DMS79 (cell line): ENCODE data around the gene ANKRD11.
"Not testable (repeated sequence)": the region's sequence is repeated elsewhere in the genome, so short reads cannot be mapped to it uniquely, and the experiment has no call there.

Source experiments
- DNase-seq: peaks from one replicate; lab custom pipeline; 2025; lab: John Stamatoyannopoulos, UW

ANKRD11 gene

DNA sequence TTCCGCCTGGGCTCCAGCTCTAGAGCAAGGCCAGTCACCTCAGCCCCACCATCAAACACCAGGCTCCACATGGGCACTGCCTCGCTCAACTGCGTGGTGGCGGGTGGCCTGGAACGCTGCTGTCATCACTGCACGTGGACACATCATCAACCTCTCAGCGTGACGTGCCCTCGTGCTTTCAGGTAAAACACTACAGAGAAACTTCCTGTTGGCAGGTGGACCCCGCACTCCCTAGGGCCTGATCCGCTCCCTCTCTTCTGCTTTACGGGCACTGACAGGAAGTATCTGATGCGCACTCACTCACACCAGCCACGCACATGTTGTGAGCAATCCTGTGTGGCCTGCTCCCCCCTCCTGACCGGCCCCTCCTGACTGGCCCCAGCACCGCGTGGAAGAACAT, 87.4 kb downstream of the ANKRD11 start:
- DNase-seq: no peak

DNA sequence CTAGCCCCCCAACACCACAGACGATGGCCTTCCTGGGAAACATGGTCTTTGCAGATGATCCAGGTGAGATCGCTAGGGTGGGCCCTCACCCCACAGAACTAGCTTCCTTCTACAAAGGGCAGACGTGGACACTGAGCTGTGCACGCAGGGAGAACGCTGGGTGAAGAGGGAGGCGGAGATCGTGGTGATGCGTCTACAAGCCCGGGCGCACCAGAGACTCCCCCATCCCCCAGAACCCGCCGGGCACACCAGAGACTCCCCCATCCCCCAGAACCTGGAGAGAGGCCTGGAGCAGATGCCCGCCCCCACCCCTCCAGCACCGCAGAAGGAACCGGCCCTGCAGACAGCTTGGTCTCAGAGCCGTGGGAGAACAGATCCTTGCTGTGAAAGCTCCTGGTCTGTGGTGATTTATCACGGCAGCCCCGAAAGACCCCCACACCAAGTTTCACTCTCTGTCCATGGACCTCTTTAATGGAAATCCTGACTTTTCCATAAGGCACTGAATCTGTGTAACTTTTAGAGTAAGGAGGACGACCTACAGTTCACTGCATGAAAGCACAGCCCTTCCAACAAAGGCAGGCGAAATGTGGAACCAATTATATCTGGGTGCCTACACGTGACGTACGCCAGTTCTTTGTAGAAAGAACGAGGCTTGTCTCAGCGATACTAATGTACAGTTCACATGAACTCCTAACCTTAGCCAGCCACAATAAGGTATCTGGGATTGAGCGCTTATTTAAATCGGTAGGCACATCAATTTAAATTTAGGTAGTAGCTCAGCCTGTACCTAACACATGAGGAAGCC, 88.5 kb downstream of the ANKRD11 start:
- no peak for DNase-seq

DNA sequence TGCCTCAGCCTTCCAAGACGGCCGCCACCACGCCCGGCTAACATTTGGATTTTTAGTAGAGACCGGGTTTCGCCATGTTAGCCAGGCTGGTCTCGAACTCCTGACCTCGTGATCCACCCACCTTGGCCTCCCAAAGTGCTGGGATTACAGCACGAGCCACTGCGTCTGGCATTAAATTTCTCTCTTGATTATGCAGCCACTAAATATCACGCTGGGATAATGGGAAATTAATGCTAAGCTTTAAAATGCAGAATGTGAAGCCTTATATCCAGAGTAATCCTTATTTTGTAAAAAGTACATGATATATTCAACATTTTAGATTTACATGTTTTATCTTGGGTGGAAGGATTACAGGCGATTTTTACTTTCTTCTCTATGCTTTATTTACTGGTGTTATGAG, 89.2 kb downstream of the ANKRD11 start:
- no peak for DNase-seq

DNA sequence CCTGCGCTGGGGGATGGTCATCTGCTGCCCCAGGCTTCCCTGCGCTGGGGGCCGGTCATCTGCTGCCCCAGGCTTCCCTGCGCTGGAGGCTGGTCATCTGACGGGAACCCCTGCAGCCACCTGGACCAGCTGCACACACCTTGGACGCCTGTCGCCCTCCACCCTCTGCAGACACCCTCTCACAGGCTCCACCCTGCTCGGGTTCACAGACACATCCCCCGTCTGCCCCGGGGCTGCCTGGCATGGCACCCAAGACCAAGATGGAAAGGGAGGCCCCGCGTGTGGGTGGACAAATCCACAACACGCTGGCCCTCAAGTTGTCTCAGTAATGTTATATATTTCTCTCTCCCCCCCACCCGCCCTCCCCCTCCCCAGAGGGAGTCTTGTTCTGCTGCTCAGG, 89.6 kb downstream of the ANKRD11 start:
- no peak for DNase-seq

DNA sequence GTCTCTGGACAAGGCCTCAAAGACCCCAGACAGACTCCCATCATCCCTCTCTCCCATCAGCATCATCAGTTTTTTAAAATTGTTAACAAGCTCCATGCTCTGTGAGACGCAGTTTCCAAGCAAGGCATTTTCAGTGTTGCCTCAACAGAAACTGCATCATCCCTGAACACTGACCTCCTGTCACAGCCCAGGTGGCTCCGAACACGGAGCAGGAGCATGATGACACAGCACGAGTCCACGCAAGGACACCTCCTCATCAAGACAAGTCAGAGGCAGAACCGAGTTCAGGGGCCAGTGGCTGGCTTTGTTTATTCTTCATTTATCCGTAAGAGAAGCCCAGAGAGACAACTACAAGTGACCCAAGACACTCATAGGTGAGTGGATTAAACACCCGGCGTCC, 91.4 kb downstream of the ANKRD11 start:
- DNase-seq: no peak

DNA sequence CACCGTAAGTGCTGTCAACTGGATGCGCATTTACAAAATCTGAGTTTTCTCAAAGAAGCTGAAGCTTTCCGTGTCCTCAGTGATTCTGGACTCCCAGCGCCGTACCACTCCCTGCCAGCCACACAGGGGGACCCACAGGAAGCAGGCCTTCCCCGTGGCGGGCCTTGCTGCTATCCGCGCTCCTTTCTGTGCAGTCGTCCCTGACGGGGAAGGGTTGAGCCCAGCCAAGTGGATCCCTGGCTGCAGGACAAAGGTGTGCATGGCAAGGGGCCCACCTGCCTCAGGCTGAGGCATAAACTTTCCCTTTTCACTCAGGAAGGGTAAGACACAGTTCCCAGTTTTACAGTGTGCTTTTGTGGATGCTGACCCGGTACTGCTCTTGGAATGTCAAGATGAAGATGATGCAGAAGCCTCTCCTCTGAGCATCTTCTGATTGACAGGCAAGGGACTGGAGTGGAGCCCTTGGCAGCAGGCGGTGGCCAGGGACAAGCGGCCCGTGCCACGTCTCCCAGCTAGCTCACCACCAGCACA, 93.0 kb downstream of the ANKRD11 start:
- no peak for DNase-seq

DNA sequence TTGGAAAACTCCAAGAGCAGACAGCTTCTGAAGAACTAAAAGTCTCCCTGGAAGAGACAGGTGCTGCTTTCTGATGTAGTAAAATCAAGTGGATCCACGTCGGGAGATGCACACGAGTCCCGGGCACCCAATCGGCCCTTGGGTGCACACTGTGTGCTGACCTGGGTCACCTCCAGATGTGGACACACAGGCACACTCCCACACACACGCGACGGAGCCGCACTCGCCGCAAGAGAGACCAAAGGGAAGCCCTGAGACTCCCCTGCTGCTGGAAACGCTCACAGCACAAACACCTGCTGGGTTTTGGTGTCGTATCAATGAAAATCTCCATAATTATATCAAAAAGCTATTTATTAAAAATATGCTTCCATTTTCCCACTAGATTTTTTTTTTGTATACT, 94.2 kb downstream of the ANKRD11 start:
- DNase-seq: no peak

DNA sequence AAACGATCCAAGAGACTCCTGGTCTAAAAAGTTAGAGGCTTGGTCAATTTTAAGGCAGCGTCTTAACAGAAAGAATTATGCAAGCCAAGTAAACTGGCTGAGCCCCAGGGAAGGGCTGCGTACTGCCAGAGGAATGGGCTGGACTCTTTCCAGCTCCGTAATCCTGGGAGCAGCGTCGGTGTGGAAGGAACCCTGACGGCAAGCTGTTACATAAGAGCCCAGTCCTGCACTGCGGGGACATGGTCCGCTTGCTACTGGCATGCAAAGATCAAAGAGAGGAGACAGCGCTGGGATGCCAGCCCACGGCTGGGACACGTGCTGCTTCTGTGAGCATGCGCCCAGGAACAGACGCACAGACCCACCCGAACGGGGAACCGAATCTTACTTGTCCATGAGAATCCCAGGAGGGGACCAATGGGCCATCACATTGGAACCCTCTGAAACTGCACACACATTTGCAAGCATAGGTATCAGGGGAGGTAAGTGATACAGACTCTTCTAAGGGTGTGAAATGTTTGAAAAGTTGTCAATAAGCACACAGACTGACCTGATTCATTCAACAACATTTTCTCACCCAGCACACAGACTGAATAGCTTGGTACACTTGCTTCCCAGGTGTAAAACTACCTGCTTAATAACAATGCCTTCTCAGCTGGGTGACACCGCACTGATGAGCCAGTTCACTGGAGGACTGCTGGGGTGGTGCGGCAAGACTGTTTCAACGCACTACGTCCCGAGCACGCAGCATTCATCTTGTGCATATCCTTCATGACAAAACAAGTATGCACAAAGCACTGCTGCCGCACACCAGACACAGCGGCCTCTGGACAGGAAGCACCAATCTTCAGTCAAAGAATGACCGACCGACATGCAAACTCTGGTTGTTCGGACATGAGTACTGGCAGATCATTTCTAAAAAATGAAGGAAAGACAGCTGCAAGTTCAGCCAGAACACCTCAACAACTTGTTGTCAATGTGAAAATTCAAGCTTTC, 94.9 kb downstream of the ANKRD11 start:
- DNase-seq: peak; percentile 52

DNA sequence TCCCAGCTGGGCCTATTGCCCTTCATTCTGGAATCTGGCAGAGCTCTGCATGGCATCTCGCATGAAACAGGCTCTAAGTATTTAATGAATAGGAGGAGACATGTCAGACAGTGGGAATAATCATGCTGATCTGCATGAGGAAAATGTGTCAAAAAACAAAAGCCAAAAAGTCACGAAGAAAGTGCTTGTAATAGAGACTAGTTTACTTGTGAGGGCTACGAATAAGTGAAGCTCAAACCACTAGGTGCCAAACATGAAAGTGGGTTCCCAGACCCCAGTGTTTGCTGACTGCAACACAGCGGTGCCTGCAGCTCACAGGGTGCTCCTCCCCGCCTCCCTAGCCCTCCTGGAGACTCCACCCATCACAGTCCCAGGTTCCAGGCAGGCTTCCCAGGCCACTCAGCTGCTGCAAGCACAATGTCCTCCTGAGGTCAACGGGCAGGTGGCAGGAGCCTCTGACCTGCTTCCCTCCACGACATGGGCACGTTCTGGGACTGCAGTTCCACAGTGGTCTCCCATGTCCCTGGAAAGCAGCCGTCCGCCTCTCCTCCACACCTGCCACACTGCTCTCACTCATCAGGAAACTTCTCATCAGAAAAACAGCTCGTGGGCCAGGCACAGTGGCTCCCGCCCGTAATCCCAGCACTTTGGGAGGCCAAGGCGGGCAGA, 96.5 kb downstream of the ANKRD11 start:
- no peak for DNase-seq

DNA sequence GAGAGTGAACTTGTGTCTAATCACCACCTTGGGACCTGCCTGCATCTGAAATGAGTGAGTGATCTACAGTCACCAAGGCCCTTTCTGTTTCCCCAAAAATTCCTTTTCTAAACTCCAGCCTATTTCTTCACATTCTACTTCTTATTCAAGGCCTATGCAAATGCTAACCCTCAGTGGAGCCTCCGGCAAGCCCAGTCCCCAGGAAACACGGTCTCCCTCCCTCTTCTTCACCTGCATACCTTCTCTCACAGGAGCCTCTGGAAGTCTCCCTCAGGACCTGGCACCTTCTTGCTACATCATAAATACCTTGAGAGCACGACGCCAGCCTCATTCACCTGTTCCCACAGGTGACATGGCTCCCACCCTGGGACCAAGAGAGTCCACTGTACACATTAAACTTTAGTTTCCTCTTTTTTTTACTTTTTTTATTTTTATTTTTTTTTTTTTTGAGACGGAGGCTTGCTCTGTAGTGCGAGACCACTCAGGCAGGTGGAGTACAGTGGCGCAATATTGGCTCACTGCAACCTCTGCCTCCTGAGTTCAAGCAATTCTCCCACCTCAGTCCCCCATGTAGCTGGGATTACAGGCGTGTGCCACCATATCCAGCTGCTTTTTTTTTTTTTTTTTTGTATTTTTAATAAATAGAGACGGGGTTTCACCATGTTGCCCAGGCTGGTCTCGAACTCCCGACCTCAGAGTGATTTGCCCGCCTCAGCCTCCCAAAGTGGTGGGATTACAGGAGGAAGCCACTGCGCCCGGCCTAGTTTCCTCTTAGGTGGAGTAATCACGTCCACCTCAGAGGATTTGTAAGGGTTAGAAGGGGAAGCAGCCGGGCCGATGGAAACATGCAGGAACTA, 97.3 kb downstream of the ANKRD11 start:
- DNase-seq: no peak

DNA sequence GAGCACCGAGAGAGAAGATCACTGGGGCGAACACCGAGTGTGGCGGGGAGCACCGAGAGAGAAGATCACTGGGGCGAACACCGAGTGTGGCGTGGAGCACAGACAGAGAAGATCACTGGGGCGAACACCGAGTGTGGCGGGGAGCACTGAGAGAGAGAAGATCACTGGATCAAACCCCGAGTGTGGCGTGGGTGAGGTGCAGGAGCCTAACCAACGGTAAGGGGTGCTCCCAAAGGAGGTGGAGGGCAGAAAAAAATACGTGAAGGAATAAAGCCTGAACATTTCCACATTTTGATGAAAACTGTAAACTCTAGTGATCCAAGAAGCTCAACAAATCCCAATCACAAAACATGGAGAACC, 100.2 kb downstream of the ANKRD11 start:
- not testable (repeated sequence) for DNase-seq

DNA sequence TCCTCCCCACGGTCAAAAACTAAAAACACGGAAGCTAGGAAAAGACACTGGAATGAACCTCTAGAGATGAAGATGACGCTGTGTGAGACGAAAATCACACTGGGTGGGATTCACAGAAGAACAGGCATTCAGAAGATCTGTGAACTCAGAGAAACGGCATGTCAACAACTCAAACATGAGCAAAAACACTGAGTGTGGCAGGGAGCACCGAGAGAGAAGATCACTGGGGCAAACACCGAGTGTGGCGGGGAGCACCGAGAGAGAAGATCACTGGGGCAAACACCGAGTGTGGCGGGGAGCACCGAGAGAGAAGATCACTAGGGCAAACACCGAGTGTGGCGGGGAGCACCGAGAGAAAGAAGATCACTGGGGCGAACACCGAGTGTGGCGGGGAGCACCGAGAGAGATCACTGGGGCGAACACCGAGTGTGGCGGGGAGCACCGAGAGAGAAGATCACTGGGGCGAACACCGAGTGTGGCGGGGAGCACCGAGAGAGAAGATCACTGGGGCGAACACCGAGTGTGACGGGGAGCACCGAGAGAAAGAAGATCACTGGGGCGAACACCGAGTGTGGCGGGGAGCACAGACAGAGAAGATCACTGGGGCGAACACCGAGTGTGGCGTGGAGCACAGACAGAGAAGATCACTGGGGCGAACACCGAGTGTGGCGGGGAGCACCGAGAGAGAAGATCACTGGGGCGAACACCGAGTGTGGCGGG, 100.7 kb downstream of the ANKRD11 start:
- not testable (repeated sequence) for DNase-seq

DNA sequence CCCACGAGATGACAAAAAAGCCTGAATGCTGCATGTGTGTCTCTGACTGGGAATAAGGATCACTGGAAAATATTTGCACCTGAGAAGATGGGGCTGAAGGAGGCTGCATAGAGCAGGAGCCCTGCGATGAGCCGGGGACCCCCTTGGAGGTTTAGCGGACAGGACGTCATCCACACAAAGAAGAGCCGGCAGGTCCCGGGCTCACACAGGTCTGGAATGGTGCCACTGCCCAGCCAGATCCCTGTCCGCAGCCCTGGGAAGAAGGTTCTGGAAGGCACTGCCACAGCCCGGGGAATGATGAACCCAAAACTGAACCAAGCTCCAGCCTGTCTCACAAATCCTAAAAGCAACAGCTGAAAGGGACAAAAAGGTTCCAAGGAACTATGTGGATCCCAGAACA, 101.8 kb downstream of the ANKRD11 start:
- no peak for DNase-seq

DNA sequence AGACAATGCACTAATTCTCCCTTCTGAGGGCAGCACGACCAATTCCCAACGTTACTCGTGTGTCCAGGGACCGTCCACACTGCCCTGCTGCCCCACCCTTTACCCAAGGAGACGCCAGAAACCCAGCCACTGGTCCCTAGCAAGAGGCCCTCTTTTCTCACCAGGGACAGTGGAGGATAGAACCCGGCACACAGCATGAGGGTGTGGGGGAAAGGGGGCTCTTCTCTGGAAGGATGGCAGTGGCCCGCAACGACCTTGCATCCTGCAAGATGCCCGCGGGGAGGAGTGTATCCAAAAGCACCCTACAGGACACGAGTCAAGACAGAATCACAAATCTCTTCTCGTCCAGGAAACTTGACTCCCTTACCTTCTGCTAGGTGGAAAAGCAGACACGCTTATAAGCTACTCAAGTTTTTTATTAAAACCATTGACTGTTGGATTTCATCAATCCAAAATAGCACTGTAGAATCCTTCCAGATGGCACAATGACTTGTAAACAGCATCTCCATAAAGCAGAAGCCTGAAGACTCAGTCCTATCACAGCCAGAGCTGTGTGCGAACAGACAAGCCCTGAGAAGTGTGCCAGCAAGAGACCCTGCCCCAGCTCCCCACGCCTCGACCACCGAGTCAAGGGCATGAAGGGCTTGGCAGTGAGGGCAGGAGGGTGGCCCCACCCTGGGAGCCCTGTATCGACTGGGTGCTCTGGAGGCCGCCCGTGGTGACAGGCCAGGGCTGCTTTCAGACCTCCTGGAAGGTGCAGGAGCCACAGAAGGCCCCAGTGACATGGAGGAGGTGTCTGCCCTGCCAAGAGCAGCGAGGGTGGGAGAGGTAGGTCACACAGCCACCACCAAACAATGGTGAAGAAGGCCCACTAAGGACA, 103.8 kb downstream of the ANKRD11 start:
- DNase-seq: no peak

DNA sequence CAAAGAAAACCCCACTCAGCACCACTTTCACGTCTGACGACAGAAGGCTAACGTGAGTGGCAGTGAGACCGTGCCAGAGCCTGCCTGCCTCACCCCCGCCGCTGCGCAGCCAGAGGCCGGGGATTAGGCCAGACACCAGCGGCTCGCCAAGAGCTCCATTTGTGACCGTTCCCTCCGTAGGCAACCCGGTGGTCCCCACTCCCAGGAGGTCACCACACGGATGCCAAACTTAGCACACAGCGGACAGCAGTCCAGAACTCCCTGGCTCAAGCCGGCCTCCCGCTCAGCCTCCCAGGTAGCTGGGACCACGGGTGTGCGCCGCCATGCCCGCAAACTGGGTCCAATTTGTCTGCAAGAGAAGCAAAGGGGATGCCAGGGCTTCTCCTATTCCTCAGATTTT, 104.6 kb downstream of the ANKRD11 start:
- no peak for DNase-seq

DNA sequence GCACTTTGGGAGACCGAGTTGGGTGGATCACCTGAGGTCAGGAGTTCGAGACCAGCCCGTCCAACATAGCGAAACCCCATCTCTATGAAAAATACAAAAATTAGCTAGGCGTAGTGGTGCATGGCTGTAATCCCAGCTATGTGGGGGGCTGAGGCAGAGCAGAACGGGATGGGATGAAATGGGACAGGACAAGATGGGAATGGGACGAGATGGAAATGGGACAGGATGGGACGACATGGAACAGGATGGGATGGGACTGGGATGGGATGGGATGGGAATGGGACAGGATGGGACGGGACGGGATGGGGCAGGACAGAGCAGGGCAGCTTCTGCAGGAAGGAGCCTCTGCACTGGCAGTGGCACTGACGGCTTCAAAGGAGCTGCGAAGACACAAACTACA, 106.1 kb downstream of the ANKRD11 start:
- no peak for DNase-seq

DNA sequence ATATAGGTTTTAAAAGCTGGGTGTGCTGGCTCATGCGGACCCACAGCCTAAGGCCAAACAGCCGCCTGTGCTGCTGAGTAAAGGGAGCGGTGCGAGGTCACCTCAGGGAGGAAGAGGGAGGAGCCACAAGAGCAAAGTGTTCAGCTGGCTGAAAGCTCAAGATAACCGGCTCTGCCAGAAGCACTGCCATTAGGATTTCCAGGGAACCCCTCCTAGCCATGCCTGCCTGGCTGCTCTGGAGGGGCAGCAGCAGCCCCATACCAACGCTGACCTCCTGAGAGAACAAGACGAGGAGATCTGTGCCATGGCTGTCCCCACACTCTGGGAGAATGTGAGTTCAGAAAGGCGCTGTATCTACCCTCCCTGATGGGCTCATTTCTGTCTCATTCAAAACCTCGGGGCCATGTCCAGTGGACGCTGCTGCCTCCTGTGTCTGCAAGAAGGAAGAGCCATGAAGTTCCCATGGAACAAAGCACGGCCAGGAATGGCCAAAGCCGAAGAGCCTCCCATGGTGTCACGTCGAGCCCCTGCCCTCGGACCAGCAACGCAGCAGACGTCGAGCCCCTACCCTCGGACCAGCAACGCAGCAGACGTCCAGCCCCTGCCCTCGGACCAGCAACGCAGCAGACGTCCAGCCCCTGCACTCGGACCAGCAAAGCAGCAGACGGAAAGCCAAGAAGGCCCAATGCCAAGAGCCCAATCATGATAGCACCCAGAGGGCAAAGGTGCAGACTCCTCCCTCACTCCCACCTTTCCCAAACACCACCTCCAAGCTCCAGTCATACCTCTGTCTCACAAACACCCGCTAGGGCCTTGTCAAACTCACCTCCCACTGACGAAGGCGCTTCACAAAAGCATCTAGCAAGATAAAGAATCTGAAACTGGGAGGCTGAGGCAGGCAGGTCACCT, 107.0 kb downstream of the ANKRD11 start:
- DNase-seq: no peak

DNA sequence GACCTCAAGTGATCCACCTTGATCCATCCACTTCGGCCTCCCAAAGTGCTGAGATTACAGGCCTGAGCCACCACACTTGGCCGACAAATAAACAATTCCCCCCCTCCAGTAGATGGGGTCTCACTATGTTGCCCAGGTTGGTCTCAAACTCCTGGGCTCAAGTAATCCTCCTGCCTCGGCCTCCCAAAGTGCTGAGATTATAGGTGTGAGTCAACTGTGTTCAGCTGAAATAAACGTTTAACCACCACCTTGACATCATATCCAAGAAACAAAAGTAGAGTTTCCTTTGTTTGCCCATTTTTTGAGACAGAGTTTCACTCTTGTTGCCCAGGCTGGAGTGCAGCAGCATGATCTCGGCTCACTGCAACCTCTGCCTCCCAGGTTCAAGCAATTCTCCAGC, 107.8 kb downstream of the ANKRD11 start:
- DNase-seq: not testable (repeated sequence)

DNA sequence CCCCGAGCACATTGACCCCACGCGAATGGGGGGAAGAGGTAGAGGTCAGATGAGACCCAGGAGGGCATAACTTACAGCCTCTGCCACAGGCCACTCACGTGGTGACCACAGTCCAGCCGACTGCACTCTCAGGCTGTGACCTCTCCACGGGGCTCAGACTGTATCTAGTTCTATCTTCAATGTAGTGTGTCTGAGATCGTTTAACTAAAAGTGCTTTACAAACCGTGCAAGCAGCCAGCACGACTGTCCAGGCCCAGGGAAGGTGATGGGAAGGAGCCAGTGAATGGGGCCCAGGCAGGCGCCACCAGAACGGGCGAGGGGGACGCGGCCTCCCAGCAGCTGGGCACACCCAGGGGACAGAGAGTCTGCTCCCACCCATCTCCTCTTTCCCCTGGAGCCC, 108.6 kb downstream of the ANKRD11 start:
- no peak for DNase-seq
